ENCODE data around the gene OXCT1. TPM values are rescaled to one million over a fixed set of nuclear protein-coding genes. Genes with fewer than 3 reads are reported as not detected.

Gene OXCT1
- total RNA-seq = 0.75 TPM

DNA sequence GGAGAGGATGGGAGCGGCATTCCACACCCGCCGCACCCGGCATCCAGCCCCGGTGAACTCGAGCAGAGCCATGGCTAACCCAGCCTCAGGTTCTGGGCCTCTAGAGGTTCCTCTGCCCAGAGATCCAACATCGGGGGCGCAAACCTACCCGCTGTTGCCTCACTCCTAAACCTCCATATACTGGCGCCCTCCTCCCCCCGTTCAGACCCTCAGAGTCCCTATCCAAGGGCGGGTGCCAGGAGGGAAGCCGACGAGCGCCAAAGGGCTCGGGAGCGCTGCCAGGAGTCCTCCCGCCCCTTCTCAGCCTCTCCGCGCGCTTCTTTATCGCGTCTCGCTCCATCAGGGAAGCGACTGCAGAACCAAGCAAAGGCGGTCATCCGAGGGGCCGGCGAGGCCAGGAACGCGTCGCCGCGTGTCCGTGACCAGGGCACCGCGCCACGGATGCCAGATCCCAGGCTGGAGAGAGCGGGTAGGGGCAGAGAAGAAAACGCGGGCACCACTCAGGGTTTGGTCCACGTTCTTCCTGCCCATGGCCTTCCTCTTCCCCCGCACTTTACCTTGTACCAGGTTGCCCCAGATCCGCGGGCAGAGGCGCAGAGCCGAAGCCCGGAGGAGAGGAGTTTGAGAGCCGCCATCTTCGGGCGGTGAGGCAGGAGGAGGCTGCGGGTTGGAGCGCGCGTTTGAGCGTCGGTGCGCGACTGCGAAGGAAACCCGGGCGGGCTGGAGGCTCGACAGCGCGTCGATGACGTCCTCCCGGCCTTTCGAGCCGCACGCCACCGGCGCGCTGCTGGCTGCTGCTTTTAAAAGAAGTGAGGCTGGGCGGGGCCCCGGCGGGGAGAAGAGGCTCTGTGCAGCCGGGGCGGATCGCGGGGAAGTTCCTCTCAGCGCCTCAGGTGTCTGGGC lies at the start of gene OXCT1:
Gene OXCT1 (minus strand): TSS at position 702 of the 903 bp plus-strand sequence. CDS start 67 bp downstream, at position 635.
- peak; percentile 73 for ATAC-seq
- DNase-seq (ENCODE audit: low spot score) = peak; percentile 55

DNA sequence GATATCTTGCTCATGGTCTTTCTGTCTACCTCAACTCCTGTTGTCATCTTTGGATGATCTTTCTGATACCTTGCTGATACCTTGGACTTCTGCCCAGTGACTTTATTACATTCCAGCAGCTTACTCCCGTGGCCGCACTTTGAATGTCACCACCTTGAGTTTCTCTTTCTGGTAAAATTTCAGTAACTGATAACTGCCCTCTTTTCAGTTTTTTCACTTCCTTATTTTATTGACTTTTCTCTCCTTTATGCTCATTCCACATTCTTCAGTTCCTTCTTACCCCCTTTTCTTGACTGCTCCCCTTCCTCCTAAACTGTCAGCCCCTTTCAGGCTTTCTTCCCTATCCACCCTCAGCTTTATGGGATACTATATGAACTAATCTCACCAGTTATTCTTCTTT lies 47.9 kb upstream of the OXCT1 start:
- no peak for ATAC-seq
- no peak for DNase-seq (ENCODE audit: low spot score)

DNA sequence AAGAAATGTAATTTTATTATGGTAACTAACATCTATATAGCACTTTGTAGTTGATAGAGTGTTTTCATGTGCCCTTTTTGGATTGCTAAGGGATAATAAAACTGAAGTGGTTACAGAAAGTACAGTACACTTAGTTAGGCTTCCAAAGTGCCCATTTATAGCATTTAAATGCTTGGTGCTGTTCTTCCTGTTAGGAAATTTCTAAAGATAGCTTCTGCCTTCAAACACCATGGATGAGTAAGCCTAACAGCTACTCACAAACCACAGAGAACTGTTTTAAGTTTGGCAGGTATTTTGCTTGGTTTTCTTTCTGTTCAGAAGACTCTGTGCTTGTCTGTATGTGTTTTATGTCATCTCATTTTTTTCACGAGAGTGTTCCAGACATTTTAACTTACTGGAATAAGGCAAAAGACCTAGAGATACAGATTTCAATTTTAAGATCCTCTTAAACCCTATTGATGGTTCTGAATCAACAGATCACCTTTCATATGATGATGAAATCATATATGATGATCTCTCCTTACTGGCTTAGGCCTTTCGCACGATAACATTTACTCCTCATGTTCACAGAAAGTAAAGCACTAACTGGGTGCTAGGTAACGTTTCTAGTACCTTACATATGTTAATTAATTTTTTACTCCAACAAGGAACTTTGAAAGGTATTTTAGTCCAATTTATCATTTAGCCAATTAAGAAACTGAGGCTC lies 38.3 kb upstream of the OXCT1 start:
- DNase-seq (ENCODE audit: low spot score) (no peak), ATAC-seq (no peak)

DNA sequence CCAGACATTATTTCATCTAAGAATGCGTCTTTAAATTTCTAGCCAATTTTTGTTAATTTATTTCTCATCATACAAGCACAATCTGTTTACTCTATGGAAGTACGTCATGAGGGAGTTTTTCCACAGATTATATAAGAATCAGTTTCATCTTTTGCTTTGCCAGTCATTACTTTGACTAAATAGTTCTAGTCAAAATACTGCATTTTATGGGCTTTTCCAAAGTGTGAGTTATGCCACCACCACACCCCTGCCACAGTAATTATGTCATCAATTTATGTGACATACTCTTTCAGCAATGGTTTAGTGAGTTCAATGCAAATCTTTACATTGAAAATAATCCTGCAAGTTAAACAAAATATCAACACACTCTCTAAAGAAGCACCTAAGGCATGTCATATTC lies 35.9 kb upstream of the OXCT1 start:
- no peak for ATAC-seq
- DNase-seq (ENCODE audit: low spot score) = no peak

DNA sequence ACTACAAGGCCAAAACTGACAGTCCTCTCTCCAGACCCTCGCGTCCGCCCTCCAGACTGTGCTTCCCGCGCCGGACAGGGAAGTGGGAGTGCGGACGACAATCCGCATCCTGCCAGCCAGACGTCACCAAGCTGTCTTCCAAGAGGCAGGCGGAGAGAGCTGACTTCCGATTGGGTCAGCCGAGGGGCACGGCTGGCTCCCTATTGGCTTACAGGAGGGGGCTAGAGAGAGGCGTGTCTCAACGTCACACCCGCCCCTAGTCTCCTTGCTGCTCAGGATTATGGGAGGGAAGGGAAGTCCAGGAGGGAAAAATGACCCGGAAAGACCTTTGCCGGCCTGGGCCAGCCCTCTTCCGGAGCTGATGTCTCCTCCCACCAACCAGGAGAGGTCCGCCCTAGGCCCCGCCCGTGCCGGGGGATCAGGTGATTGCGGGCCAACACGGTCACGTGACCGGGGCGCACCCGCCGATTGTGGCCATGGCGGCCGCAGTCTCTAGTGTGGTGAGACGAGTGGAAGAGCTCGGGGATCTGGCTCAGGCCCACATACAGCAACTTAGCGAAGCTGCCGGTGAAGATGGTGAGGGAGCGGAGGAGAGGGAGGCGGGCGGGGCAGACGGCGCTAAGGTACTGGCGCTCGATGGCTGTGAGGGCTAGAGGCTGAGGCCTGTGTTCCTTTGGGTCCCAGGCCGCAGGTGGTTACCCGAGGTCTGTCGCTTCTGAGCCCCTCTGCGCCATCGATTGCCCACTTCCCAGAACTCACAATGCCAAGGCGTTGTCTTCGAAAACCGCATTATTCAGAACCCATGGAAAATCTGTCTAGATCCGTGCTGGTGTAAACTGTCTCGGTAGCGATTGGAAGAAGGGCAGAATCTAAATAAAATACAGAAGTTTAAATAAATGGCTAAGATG lies 33.9 kb upstream of the OXCT1 start, which contains the start of gene RIMOC1:
Gene RIMOC1 (plus strand): TSS at position 453 of the 908 bp plus-strand sequence. CDS start 24 bp downstream, at position 477.
- DNase-seq (ENCODE audit: low spot score) = peak; percentile 99
- ATAC-seq = peak; percentile 97

DNA sequence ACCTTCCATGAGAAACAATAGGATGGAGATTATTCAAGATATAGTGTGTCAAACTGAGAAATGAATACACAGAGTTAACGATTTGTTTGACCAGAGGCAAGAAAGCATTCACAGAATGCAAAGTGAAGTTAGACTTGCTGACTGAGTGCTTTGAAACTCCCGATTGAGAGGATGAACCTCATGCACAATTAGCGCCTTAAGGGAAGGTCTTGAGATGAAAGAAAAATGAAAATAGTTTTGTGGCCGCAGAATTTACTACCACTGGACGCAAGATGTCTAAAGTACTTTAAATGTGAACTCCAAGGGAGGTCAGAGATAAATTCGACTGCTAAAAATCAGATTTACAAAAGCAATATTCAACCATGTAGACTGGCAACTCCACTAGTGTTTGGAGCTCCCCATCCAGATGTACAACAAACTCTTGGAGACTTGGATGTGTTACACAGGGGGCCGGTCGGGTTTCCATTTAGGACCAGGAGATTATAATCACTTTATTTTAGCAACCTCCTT lies 33.2 kb upstream of the OXCT1 start:
- no peak for DNase-seq (ENCODE audit: low spot score)
- ATAC-seq = no peak

DNA sequence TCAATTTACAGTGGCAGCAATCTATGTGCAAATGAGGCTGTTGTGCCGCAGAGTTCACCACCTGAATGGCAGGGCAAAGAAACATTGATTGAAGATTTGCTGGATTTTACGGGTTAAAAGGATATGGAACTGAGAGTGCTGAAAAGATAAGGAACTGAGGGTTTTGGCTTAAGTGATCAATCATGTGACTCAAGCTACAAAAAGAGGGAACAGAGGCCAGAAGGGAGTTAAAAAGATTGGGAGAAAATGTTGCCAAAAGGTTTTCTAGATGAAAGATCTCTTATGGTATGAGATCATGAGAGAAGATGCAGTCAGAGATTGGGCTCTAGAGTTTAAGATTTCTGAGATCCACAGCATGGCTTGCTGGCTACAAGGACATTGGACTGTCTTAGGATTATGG lies 26.0 kb upstream of the OXCT1 start:
- DNase-seq (ENCODE audit: low spot score) = no peak
- ATAC-seq = no peak

DNA sequence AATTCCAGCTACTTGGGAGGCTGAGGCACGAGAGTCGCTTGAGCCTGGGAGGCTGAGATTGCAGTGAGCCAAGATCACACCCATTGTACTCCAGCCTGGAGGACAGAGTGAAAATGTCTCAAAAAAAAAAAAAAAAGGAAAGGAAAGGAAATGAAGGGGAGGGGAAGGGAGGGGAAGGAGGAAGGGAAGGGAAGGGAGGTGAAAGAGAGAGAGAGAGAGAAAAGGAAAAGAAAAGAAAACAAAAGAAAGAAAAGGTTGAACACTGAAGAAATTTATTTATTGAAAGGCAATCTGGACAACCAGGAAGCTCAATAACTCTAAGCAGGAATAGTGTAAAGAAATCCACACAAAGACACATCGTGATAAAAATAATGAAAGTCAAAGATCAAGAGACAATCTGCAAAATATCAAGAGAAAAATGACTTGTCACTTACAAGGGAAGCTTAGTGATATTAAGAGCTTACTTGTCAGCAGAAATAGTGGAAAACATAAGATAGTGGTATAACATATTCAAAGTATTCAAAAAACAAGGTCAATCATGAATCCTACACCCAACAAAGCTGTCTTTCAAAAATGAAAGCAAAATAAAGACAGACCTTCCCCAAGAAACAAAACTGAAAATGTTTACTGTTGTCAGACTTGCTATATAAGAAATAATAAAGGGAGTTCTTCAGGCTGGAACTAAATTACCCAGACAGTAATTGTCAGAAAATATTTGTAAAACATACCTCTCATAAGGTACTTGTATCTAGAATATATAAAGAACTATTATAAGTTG lies 23.0 kb upstream of the OXCT1 start:
- ATAC-seq (no peak), DNase-seq (ENCODE audit: low spot score) (no peak)

DNA sequence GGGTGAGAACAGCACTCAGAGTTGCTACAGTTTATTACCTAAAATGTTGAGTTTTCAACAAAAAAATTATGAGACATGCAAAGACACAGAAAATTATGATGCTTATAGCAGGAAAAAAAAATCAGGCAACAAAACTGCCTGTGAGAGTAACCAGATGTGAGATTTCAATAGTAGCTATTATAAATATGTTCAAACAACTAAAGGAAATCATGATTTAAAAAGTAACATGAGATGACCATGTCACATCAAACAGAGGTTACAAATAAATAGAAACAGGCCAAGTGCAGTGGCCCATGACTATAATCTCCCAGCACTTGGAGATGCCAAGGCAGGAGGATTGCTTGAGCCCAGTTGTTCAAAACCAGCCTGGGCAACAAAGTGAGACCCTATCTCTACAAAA lies 21.8 kb upstream of the OXCT1 start:
- ATAC-seq (no peak), DNase-seq (ENCODE audit: low spot score) (no peak)

DNA sequence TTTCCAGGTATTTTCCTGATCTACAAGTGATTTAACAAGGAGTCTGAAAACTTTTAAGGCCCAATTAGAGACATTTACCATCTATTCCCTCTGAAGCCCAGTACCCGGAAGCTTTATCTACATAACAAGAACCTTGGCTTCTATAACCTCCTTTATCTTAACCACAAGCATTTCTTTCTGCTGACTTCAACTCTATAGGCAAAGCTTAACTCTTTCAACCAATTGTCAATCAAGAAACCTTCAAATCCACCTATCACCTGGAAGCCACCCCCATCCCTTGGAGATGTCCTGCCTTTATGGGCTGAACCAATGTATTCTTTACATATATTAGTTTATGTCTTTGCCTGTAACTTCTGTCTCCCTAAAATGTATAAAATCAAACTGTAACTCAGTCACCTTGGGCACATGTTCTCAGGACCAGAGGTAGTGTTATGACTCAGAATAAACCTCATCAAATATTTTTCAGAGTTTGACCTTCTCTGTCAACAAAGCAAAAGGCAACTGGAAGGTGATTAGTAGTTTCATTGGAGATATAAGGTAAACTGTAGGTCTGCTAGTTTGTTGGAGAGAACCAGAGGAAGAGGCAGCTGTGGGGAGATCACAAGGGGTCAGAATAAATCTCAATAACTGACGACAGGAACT lies 21.0 kb upstream of the OXCT1 start:
- ATAC-seq (no peak), DNase-seq (ENCODE audit: low spot score) (no peak)

DNA sequence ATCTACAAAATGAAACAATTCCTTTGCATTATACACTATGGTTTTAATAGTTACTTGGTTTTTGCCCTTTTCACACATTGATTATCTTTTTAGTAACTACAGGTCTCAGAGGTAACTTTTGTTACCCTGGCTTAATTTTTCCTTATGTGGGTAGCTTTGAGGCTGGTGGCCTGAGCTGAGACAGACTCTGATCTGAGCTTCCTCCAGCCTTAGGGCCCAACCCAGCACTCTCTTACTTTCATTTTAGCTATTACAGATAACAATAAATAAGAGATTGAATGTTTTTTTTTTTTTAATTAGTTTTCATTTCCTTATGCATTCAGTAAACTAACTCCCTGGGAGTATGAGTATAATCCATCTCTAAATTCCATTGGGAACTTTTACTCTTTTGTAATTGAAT lies 15.1 kb upstream of the OXCT1 start:
- no peak for DNase-seq (ENCODE audit: low spot score)
- ATAC-seq = no peak

DNA sequence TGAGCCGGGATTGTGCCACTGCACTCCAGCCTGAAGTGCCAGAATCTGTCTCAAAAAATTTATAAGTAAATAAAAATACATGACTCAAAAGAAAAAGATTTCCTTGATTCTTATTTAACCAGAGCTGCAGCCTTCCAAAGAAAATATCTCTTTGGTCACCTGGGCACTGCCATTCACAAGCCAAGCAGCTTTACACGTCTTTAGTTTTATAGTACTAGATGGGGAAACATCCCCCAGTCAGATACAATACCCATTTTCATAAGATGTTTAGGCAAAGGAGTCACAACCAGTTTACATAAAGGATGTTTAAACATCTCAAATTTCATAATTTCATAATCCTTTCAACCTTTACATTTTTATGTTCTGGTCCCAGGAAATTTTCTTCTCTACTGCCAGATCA lies 13.7 kb upstream of the OXCT1 start:
- no peak for DNase-seq (ENCODE audit: low spot score)

DNA sequence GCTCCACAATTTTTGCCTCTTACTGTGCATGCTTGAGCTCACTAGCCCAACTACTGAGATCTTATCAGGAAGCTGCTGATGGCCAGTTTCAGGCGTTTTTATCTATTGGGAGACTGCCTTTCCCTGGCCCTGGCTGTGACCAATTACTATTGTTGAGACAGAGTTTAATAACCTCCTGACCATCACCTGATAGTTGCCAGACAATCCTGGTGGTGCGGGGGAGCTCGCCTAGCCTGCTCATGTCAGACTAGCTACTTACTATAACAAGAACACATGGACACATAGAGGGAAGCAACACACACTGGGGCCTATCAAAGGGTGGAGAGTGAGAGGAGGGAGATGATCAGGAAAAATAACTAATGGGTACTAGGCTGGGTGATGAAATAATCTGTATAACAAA lies 13.0 kb upstream of the OXCT1 start:
- DNase-seq (ENCODE audit: low spot score) (no peak), ATAC-seq (no peak)

More for the DNA sequence above, 13.7 kb upstream of the OXCT1 start:
- no peak for ATAC-seq

DNA sequence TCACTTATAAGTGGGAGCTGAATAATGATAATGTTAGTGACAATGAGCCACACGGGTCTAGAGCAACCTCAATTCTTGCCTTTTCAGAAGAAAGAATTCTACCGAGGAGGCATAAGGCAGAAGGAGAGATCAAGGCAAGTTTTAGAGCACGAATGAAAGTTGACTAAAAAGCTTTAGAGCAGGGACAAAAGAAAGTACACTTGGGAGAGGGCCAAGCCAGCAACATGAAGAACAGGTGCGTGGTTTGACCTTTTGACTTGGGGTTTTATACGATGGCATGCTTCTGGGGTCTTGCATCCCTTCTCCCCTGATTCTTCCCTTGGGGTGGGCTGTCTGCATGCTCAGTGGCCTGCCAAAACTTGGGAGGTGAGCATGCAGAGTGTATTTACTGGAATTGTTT lies 12.5 kb upstream of the OXCT1 start:
- DNase-seq (ENCODE audit: low spot score) (no peak), ATAC-seq (no peak)

DNA sequence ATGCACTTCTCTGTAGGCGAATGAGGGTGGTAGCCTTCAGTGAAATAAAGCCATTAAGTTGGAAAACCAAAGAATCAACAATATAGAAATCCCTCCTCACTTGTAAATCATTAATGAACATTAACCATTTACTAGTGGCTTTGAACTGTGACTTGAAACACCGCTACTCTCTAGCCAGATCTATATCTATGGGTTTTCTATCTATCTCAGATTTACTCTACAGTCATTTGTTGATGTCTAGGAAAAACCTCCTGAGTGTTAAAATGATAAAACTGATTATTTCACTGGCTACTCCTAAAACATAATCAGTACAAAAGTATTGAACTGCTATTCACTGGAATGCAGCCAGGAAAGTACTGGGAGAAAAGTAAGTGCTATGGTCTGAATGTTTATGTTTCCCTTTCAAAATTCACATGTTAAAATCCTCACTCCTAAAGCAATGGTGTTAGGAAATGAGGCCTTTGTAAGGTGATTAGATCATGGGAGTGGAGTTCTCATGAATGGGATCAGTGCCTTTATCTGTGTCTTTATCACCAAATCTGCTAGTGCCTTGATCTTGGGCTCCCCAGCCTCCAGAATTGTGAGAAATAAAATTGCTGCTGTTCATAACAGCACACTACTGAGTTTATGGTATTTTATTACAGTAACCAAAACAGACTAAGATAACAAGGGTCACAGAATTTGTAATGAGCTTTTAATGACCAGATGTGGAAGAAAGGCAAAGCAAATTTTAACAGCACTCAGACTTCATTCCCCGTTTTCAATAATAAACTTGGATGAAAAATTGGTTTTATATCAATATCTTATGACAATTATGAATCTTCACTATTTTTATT lies 8.6 kb upstream of the OXCT1 start:
- no peak for DNase-seq (ENCODE audit: low spot score)
- ATAC-seq = no peak

DNA sequence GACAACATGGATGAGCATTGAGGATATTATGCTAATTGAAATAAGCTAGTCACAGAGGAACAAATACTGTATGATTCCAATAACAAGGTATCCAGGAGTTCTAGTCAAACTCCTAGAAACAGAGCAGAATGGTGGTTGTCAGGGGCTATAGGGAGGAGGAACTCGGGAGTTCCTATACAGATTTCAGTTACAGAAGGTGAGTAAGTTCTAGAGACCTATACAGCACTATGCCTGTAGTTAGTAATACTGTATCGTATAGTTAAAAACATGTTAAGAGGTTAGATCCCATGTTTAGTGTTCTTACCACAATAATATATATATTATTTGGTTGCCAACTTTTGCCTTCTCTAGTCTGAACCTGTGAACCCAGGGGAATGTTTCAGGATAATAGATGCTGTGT lies 7.9 kb upstream of the OXCT1 start:
- DNase-seq (ENCODE audit: low spot score) (no peak), ATAC-seq (no peak)

DNA sequence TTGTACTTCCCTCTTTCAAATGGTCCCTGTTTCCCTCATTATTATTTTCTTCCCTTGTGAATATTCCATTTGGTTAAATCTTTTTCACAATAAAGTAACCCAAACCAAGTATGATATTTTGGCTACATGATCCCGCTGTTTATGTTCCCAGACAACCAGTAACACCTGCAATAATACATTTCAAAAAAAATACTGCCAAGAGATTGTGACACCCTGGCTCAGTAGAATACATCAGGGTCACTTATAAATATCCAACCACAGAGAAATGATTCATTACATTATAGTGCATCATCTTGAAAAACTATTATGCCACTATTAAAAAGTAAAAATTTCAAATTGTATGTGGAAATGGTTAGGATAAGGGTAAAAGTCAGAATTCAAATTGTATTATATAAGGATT lies 7.2 kb upstream of the OXCT1 start:
- DNase-seq (ENCODE audit: low spot score) (no peak), ATAC-seq (no peak)

DNA sequence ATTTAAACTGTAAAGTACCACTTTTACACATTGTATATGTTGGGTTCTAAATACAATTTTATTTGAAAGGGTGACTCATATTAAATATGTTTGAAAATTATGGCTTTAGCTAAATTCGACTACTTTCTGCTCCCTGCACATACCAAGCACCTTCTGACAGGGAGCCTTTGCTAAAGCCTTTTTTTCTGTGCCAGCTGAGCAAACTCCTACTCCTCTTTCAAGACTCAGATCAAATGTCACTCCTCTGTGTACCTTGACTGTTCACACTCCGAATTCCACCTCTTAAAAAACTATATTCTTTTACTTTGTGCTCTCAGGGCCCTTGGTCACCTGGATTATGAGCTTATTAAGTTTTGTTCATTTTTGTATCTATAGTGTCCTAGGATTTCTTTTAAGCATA lies 6.5 kb upstream of the OXCT1 start:
- DNase-seq (ENCODE audit: low spot score) (no peak), ATAC-seq (no peak)

DNA sequence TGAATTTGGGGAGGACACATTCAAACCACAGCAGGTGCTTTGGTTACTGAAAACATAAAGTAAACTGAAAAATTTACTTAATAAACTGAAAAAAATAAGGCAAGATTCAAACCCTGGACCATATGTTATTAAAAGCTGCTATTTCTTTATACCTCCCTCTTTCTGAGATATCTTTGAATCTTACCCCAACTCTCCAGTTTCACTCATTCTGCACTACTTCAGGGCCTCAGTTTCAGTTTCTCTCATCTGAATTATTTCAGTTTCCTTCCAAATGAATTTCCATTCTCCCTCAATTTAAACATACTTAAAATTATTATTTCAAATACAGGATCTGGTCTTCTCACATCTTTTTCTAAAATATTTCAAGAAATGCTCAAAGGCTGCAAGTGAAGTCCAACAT lies 4.9 kb upstream of the OXCT1 start:
- ATAC-seq (no peak), DNase-seq (ENCODE audit: low spot score) (no peak)

All from left lobe of liver (tissue), 2 donors.